Neural progenitor cell (in vitro differentiated cells): ENCODE results near the gene CREBRF. TPM values are rescaled to one million over a fixed set of nuclear protein-coding genes. Genes with fewer than 3 reads are reported as not detected.
"Not testable (repeated sequence)": the region's sequence is repeated elsewhere in the genome, so short reads cannot be mapped to it uniquely, and the experiment has no call there.

Experiments used
- DNase-seq: peaks from one replicate; pipeline ENCODE4 v3.0.0-alpha.2; 2016; ENCODE audit warnings: low spot score
- H2AFZ ChIP-seq: fragments of 200-600 bp; sonication (generic); replicated peaks from 2 replicates; pipeline ENCODE4 v1.6.1; 2016; ENCODE audit warnings: antibody characterized with exemption
- H3F3A ChIP-seq: fragments of 200-600 bp; sonication (generic); 2 replicates; pipeline ENCODE4 v1.6.1; 2016; ENCODE audit warnings: antibody characterized with exemption, low read depth
- H3K27ac ChIP-seq: fragments of 200-600 bp; sonication (generic); 2 replicates; pipeline ENCODE4 v1.5.1; 2016; ENCODE audit warnings: mild to moderate bottlenecking
- H3K27me3 ChIP-seq: fragments of 200-600 bp; sonication (generic); 2 replicates; pipeline ENCODE4 v1.6.1; 2016; ENCODE audit warnings: mild to moderate bottlenecking, moderate library complexity
- H3K36me3 ChIP-seq: fragments of 200-600 bp; sonication (generic); 2 replicates; pipeline ENCODE4 v1.5.1; 2016
- H3K4me1 ChIP-seq: fragments of 200-600 bp; sonication (generic); 2 replicates; pipeline ENCODE4 v1.6.1; 2016; ENCODE audit warnings: mixed run types
- H3K4me2 ChIP-seq: fragments of 200-600 bp; sonication (generic); 2 replicates; pipeline ENCODE4 v1.6.1; 2016
- H3K4me3 ChIP-seq: fragments of 200-600 bp; sonication (generic); 2 replicates; pipeline ENCODE4 v1.5.1; 2016
- H3K79me2 ChIP-seq: fragments of 200-600 bp; sonication (generic); 2 replicates; pipeline ENCODE4 v1.6.1; 2016; ENCODE audit warnings: low read depth
- H3K9ac ChIP-seq: fragments of 200-600 bp; sonication (generic); 2 replicates; pipeline ENCODE4 v1.6.1; 2016
- H3K9me3 ChIP-seq: fragments of 200-600 bp; sonication (generic); 2 replicates; pipeline ENCODE4 v1.5.1; 2016; ENCODE audit warnings: low read depth
- H4K20me1 ChIP-seq: fragments of 200-600 bp; sonication (generic); 2 replicates; pipeline ENCODE4 v1.6.1; 2016; ENCODE audit warnings: low read depth
- H3K27ac Mint-ChIP-seq: 3 replicates; pipeline ENCODE4 v1.8.0; 2021; ENCODE audit warnings: mixed read lengths
- H3K27me3 Mint-ChIP-seq: 2 replicates; pipeline ENCODE4 v1.8.0; 2022; ENCODE audit warnings: low read depth, mild to moderate bottlenecking, inconsistent platforms, moderate library complexity, mixed read lengths; ENCODE audit not compliant: insufficient read depth
- H3K36me3 Mint-ChIP-seq: 3 replicates; pipeline ENCODE4 v1.8.0; 2021; ENCODE audit warnings: mixed read lengths
- H3K4me1 Mint-ChIP-seq: 3 replicates; pipeline ENCODE4 v1.8.0; 2021; ENCODE audit warnings: mixed read lengths
- H3K4me3 Mint-ChIP-seq: 3 replicates; pipeline ENCODE4 v1.8.0; 2021; ENCODE audit warnings: mild to moderate bottlenecking, moderate library complexity, mixed read lengths
- H3K9me3 Mint-ChIP-seq: 3 replicates; pipeline ENCODE4 v1.8.0; 2020; ENCODE audit warnings: mixed read lengths
- CTCF ChIP-seq: fragments of 200-600 bp; sonication (generic); IDR thresholded peaks from 2 replicates; pipeline ENCODE4 v1.5.1; 2017; ENCODE audit warnings: antibody characterized with exemption, mild to moderate bottlenecking
- EZH2 ChIP-seq: fragments of 200-600 bp; sonication (generic); IDR thresholded peaks from 2 replicates; pipeline ENCODE4 v1.6.1; 2017; ENCODE audit warnings: antibody characterized with exemption, mild to moderate bottlenecking, moderate library complexity
- EZH2phosphoT487 ChIP-seq: fragments of 200-600 bp; sonication (generic); IDR thresholded peaks from 2 replicates; pipeline ENCODE4 v1.6.1; 2017; ENCODE audit warnings: antibody characterized with exemption
- total RNA-seq: library from RNA; depleted of rRNA; stranded (reverse); fragments of >200 nt; gene quantifications from 2 replicates; pipeline ENCODE4 v1.2.3, GENCODE V29; 2015; ENCODE audit warnings: low replicate concordance

CREBRF gene
- total RNA-seq, 1 donor from 2014 or later = 14.3 TPM

- no peaks in the 10 kb centered on the region for H3K4me1 Mint-ChIP-seq
- Histone ChIP-seq H3K79me2 (no peaks in the 10 kb centered on the region), H3F3A (no peaks in the 10 kb centered on the region), H3K27ac (no peak overlapping the region), H3K9me3 (no peaks in the 10 kb centered on the region), H3K4me3 (no peak overlapping the region), H3K9ac (no peak overlapping the region), H4K20me1 (no peaks in the 10 kb centered on the region), H2AFZ (no peak overlapping the region), H3K4me2 (no peak overlapping the region), H3K36me3 (no peaks in the 10 kb centered on the region), H3K27me3 (no peaks in the 10 kb centered on the region), H3K4me1 (no peaks in the 10 kb centered on the region)
- H3K4me3 Mint-ChIP-seq = no peak overlapping the region
- H3K27ac Mint-ChIP-seq = no peak overlapping the region
- no peak for DNase-seq
- no peaks in the 10 kb centered on the region for H3K36me3 Mint-ChIP-seq
- no peaks in the 10 kb centered on the region for H3K9me3 Mint-ChIP-seq
- H3K27me3 Mint-ChIP-seq = peaks cover 2% of the 10 kb centered on the region
- TF ChIP-seq EZH2 = no peak
- no peak for TF ChIP-seq EZH2phosphoT487
- TF ChIP-seq CTCF = no peak
Measured at GRCh38 chr5:173069671-173070070, 13.5 kb downstream of the CREBRF start.

- Mint-ChIP-seq H3K4me1 (no peaks in the 10 kb centered on the region), H3K36me3 (no peaks in the 10 kb centered on the region), H3K4me3 (no peak overlapping the region), H3K9me3 (no peaks in the 10 kb centered on the region), H3K27me3 (no peaks in the 10 kb centered on the region), H3K27ac (no peak overlapping the region)
- Histone ChIP-seq H3K27me3 (no peaks in the 10 kb centered on the region), H3K4me2 (no peak overlapping the region), H2AFZ (no peak overlapping the region), H3K9me3 (no peaks in the 10 kb centered on the region), H4K20me1 (peaks cover 6% of the 10 kb centered on the region), H3K9ac (no peak overlapping the region), H3K79me2 (no peaks in the 10 kb centered on the region), H3K4me3 (no peak overlapping the region), H3K36me3 (no peaks in the 10 kb centered on the region), H3K4me1 (no peaks in the 10 kb centered on the region), H3K27ac (no peak overlapping the region), H3F3A (no peaks in the 10 kb centered on the region)
- no peak for DNase-seq
- TF ChIP-seq EZH2 = no peak
Measured at GRCh38 chr5:173075137-173075843, 19.1 kb downstream of the CREBRF start.

GRCh38 chr5:173075970-173076369 is 19.8 kb downstream of the CREBRF start:
- Mint-ChIP-seq H3K27me3 (no peaks in the 10 kb centered on the region), H3K4me1 (no peaks in the 10 kb centered on the region), H3K27ac (no peak overlapping the region), H3K9me3 (no peaks in the 10 kb centered on the region), H3K4me3 (no peak overlapping the region), H3K36me3 (no peaks in the 10 kb centered on the region)
- H3K9me3 ChIP-seq = no peaks in the 10 kb centered on the region
- H3K4me2 ChIP-seq = no peak overlapping the region
- no peak for TF ChIP-seq EZH2
- TF ChIP-seq CTCF = no peak
- no peak for TF ChIP-seq EZH2phosphoT487
- no peaks in the 10 kb centered on the region for H3K27me3 ChIP-seq
- no peaks in the 10 kb centered on the region for H3K36me3 ChIP-seq
- no peak overlapping the region for H3K27ac ChIP-seq
- no peak overlapping the region for H3K4me3 ChIP-seq
- H3F3A ChIP-seq = no peaks in the 10 kb centered on the region
- no peak overlapping the region for H3K9ac ChIP-seq
- no peak for DNase-seq
- H4K20me1 ChIP-seq = peaks cover 6% of the 10 kb centered on the region
- H2AFZ ChIP-seq = no peak overlapping the region
- H3K4me1 ChIP-seq = no peaks in the 10 kb centered on the region
- no peaks in the 10 kb centered on the region for H3K79me2 ChIP-seq

GRCh38 chr5:173076471-173076870 is 20.3 kb downstream of the CREBRF start:
- not testable (repeated sequence) for H3K4me1 Mint-ChIP-seq, H3K27me3 ChIP-seq, H3K27ac ChIP-seq, H3K27ac Mint-ChIP-seq, H2AFZ ChIP-seq, H4K20me1 ChIP-seq, H3K36me3 ChIP-seq, H3K9me3 Mint-ChIP-seq, H3F3A ChIP-seq, H3K4me2 ChIP-seq, H3K27me3 Mint-ChIP-seq, H3K4me1 ChIP-seq, H3K9ac ChIP-seq, H3K4me3 Mint-ChIP-seq, H3K79me2 ChIP-seq, DNase-seq, H3K36me3 Mint-ChIP-seq, H3K9me3 ChIP-seq, H3K4me3 ChIP-seq
